ENCODE measurements around the gene NOTCH1. TPM values are rescaled to one million over a fixed set of nuclear protein-coding genes. Genes with fewer than 3 reads are reported as not detected.

Gene NOTCH1
- total and polyA plus RNA-seq, 8 donors = 9.3 to 39.8 (median 22.5) TPM

DNA sequence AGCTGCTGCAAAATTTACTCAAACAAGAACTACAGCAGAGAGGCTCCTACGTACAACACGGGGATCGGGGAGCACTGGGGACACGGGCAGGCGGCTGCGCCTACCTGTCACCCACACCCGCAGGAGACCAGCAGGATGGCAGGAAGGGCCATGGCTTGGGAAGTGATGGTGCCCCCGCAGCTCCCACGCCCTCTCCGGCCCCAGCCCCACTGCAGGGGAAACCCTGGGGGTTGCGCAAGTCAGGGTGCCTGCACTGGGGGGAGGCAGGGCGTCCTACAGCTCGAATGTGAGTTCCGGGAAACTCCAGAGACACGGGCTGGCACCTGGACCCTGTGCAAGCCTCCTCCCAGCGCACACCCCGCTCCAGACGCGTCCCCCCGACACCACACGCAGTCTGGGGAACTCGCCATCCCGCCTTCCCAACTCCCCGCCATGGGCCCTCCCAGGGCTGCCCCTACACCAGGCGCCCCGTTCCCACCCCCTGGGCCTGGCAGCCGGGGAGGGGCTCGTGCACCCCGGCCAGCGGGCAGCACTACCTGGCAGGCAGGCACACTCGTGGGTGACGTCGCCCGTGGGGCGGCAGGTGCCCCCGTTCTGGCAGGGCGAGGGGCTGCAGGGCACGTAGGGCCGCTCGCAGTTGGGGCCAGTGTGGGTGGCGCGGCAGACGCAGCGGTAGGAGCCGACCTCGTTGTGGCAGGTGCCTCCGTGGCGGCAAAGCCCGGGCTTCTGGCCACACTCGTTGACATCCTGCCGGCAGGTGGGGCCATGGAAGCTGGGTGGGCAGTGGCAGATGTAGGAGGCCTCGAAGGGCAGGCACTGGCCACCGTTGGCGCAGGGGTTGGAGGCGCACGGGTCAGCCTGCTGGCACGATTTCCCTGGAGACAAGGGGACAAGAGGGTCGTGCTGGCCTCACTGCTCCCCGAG lies 23.3 kb downstream of the NOTCH1 start:
- no peak for DNase-seq

DNA sequence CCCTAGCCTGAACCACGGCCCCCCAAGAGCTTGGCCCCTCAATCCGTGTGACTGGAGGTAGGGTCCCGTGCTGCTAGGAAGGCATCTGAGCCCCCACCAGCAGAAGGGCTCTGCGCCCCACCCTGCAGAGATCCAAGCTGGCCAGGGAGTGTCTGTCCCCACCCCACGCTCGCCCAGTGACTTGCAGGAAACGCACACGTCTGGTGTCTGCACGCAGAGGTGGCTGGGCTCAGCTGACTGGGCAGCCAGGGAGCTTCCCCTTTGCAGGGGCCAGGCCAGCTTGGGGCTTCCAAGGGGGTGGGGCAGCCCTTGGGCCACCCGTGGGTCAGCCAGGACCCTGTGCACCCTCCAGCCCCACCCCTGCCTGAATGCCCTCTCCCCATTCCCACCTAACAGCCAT lies 24.3 kb downstream of the NOTCH1 start:
- no peak overlapping the region for H3K27ac ChIP-seq
- no peak for FAIRE-seq
- TF ChIP-seq, protein P1, sequence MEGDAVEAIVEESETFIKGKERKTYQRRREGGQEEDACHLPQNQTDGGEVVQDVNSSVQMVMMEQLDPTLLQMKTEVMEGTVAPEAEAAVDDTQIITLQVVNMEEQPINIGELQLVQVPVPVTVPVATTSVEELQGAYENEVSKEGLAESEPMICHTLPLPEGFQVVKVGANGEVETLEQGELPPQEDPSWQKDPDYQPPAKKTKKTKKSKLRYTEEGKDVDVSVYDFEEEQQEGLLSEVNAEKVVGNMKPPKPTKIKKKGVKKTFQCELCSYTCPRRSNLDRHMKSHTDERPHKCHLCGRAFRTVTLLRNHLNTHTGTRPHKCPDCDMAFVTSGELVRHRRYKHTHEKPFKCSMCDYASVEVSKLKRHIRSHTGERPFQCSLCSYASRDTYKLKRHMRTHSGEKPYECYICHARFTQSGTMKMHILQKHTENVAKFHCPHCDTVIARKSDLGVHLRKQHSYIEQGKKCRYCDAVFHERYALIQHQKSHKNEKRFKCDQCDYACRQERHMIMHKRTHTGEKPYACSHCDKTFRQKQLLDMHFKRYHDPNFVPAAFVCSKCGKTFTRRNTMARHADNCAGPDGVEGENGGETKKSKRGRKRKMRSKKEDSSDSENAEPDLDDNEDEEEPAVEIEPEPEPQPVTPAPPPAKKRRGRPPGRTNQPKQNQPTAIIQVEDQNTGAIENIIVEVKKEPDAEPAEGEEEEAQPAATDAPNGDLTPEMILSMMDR (IDR thresholded peaks at IDR 0.05) = no peak
- H3K27me3 ChIP-seq = no peaks in the 10 kb centered on the region
- H3K9me3 ChIP-seq = no peaks in the 10 kb centered on the region
- DNase-seq = peak in 1 of 6 donors; percentile 63
- peak in 2 of 4 donors; percentile 24 to 34 for ATAC-seq
- peaks cover 3 to 42% (median 33%) of the 10 kb centered on the region in 3 donors for H3K36me3 ChIP-seq
- H3K4me1 ChIP-seq = peaks cover 3 to 7% (median 5%) of the 10 kb centered on the region in 3 donors
- 83 to 88% methylated on average over 10 of the region's 10 CpGs for WGBS, 2 donors
- intact Hi-C loops (cut with DNase I) = no loop called here
- no peak overlapping the region for H3K4me3 ChIP-seq

More for the DNA sequence above, 23.3 kb downstream of the NOTCH1 start:
- intact Hi-C loops (cut with DNase I) = no loop called here
- FAIRE-seq (no peak), ATAC-seq (no peak)
- no peaks in the 10 kb centered on the region for H3K9me3 ChIP-seq
- no peak overlapping the region for H3K27ac ChIP-seq
- peaks cover 0 to 34% (median 28%) of the 10 kb centered on the region in 3 donors for H3K36me3 ChIP-seq
- TF ChIP-seq, protein P1 (IDR thresholded peaks at IDR 0.05) = no peak
- WGBS, 2 donors = 89 to 91% methylated on average over 59 of the region's 59 CpGs
- H3K4me1 ChIP-seq = peaks cover 5 to 17% (median 11%) of the 10 kb centered on the region in 3 donors
- H3K27me3 ChIP-seq = no peaks in the 10 kb centered on the region
- no peak overlapping the region for H3K4me3 ChIP-seq

DNA sequence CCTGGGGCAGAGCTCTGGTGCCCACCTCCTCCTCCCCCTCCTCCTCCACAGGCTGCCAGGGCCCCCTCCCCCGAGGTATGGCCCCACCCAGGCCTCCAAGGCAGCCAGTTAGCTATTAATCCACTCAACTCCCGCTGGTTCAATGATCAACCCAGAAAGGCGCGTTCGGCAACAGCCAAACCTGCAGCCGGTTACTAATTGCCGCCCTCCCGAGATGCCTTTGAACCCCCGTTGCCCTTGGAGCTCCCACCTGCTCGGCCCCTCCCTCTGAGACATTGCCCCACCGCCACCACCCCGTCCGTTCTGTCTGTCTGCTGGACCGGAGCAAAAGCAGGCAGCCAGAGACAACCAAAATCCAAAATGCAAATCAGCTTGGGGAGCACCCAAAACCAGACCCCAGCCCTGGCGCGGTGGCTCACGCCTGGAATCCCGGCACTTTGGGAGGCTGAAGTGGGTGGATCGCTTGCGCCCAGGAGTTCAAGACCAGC lies 25.8 kb downstream of the NOTCH1 start:
- FAIRE-seq = no peak
- Histone ChIP-seq H3K27me3 (no peaks in the 10 kb centered on the region), H3K27ac (peak overlapping the region in 1 of 4 donors; percentile 36), H3K4me3 (no peak overlapping the region), H3K4me1 (no peaks in the 10 kb centered on the region), H3K36me3 (peaks cover 5 to 56% (median 41%) of the 10 kb centered on the region in 3 donors), H3K9me3 (no peaks in the 10 kb centered on the region)
- intact Hi-C loops (cut with DNase I) = no loop called here
- TF ChIP-seq, protein P1 (IDR thresholded peaks at IDR 0.05) = no peak
- ATAC-seq = peak; percentile 52 to 72 (median 62)
- WGBS, 2 donors = 31 to 66% methylated on average over 18 to 20 of the region's 20 CpGs
- peak in 3 of 6 donors; percentile 59 to 69 (median 67) for DNase-seq

DNA sequence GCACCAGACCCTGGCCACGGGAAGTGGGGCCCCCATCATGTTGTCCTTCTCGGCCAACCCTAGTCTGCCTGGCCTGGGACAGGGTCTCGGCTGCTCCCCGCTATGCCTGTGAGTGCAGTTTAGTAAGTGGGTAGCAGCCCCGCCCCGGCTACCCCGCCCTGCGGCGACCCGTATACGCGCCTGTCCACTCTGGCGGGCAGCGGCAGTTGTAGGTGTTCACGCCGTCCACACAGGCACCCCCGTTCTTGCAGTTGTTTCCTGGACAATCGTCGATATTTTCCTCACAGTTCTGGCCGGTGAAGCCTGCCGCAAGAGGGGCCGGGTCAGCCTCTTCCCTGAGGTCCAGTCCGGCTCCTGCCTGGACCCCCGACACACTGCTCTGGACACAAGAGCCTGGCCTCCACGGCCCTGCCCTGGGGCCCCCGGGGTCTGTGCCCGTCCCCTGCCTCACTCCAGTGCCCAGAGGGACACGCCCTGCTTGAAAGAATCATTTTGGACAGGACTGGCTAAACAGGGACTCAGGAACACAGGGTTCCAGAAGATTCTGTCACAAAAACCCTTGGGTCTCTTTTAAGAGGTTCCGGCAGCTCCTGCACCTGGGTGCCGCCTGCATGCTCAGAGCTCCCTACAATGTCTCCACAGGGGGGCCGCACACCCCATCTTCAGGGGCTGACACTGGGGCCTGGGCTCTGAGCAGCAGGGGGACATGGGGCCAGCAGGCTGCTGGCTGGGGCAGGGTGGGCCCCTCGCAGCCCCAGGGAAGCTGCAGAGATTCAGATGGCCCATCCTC lies 26.4 kb downstream of the NOTCH1 start:
- no peaks in the 10 kb centered on the region for H3K27me3 ChIP-seq
- peak overlapping the region in 1 of 4 donors; percentile 36 for H3K27ac ChIP-seq
- no peak for ATAC-seq
- peaks cover 8 to 63% (median 47%) of the 10 kb centered on the region in 3 donors for H3K36me3 ChIP-seq
- no peak overlapping the region for H3K4me3 ChIP-seq
- 88% methylated on average over 32 of the region's 32 CpGs for WGBS, 2 donors
- intact Hi-C loops (cut with DNase I) = no loop called here
- no peaks in the 10 kb centered on the region for H3K4me1 ChIP-seq
- DNase-seq = no peak
- no peaks in the 10 kb centered on the region for H3K9me3 ChIP-seq
- TF ChIP-seq, protein P1 (IDR thresholded peaks at IDR 0.05) = no peak
- FAIRE-seq = no peak
